DOHH2 (cell line): ENCODE measurements around the gene SRBD1.

Source experiments
- H3F3A ChIP-seq: fragments of 200-600 bp; sonication (generic), shearing (Covaris generic); 2 replicates; pipeline ENCODE4 v1.6.0; 2016; ENCODE audit warnings: antibody characterized with exemption, mild to moderate bottlenecking; ENCODE audit not compliant: control insufficient read depth, insufficient read depth
- H3K27ac ChIP-seq: fragments of 200-600 bp; sonication (generic); 2 replicates; pipeline ENCODE4 v1.5.1; 2014; ENCODE audit warnings: low read depth, mild to moderate bottlenecking, low read length, moderate library complexity
- H3K27me3 ChIP-seq: fragments of 200-600 bp; sonication (generic); 2 replicates; pipeline ENCODE4 v1.6.1; 2014; ENCODE audit warnings: mild to moderate bottlenecking, low read length, mixed read lengths; ENCODE audit not compliant: control insufficient read depth
- H3K36me3 ChIP-seq: fragments of 200-600 bp; sonication (generic); 2 replicates; pipeline ENCODE4 v1.6.1; 2014; ENCODE audit warnings: mild to moderate bottlenecking, low read length, moderate library complexity, mixed read lengths; ENCODE audit not compliant: control insufficient read depth
- H3K4me1 ChIP-seq: fragments of 200-600 bp; sonication (generic); 2 replicates; pipeline ENCODE4 v1.6.1; 2014; ENCODE audit warnings: mild to moderate bottlenecking, low read length, mixed read lengths; ENCODE audit not compliant: control insufficient read depth
- H3K4me2 ChIP-seq: fragments of 200-600 bp; sonication (generic); 2 replicates; pipeline ENCODE4 v1.6.0; 2014; ENCODE audit warnings: mild to moderate bottlenecking, low read length, moderate library complexity
- H3K4me3 ChIP-seq: fragments of 200-600 bp; sonication (generic); 2 replicates; pipeline ENCODE4 v1.5.1; 2014; ENCODE audit warnings: mild to moderate bottlenecking, low read length, mixed read lengths
- H3K79me2 ChIP-seq: fragments of 200-600 bp; sonication (generic); 2 replicates; pipeline ENCODE4 v1.6.1; 2014; ENCODE audit warnings: mild to moderate bottlenecking, low read length, mixed read lengths; ENCODE audit not compliant: control insufficient read depth
- H3K9me2 ChIP-seq: fragments of 200-600 bp; sonication (generic); replicated peaks from 2 replicates; pipeline ENCODE4 v1.6.1; 2014; ENCODE audit warnings: mild to moderate bottlenecking, low read length, mixed read lengths; ENCODE audit not compliant: control insufficient read depth
- H3K9me3 ChIP-seq: fragments of 200-600 bp; sonication (generic); 2 replicates; pipeline ENCODE4 v1.6.1; 2014; ENCODE audit warnings: antibody characterized with exemption, low read length, mixed read lengths; ENCODE audit not compliant: control insufficient read depth, insufficient read depth
- H4K20me1 ChIP-seq: fragments of 200-600 bp; sonication (generic); 2 replicates; pipeline ENCODE4 v1.6.0; 2014; ENCODE audit warnings: low read depth, mild to moderate bottlenecking, antibody characterized with exemption, low read length, moderate library complexity; ENCODE audit not compliant: control insufficient read depth, insufficient read depth
- EZH2phosphoT487 ChIP-seq: fragments of 200-600 bp; sonication (generic); IDR thresholded peaks from 2 replicates; pipeline ENCODE4 v1.6.1; 2017; ENCODE audit warnings: borderline replicate concordance, mild to moderate bottlenecking, antibody characterized with exemption, low read length, moderate library complexity, mixed read lengths
- TF ChIP-seq, protein P1 (sequence below): fragments of 200-600 bp; sonication (generic); IDR thresholded peaks from one replicate; pipeline ENCODE4 v1.5.1; 2014; ENCODE audit warnings: antibody characterized with exemption, mild to moderate bottlenecking, low read depth, low read length; ENCODE audit not compliant: poor library complexity, severe bottlenecking

Gene SRBD1

DNA sequence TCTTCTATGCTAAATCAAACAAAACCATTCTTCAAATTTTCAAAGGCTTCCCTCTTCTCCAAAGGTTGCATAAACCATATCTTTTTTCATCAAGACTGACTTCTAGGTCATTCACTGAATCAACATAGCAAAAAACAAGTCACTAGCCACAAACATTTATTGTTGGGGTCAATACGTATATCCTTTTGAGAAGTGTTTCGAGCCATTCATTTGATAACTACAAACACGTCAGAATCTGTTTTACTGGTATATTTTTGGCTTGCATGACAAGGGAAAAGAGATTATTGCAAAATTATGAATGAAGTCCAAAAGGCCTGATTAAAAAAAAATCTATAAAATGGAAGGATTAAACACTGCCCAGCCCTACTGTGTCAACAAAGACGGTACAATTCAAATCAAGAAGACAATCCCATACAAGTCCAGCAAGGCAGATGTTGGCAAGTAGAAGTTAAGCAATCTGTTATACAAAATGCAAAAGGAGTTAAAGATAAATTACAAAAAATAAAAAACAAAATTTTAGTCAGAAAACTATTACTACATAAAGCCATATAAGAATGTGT lies 222.4 kb downstream of the SRBD1 start:
- H3K4me2 ChIP-seq, result no peak overlapping the region
- no peaks in the 10 kb centered on the region for H3K4me1 ChIP-seq
- H3F3A ChIP-seq, result no peaks in the 10 kb centered on the region
- H3K27ac ChIP-seq, result no peak overlapping the region
- no peaks in the 10 kb centered on the region for H3K27me3 ChIP-seq
- no peaks in the 10 kb centered on the region for H3K9me2 ChIP-seq
- H3K9me3 ChIP-seq, result no peaks in the 10 kb centered on the region
- no peak overlapping the region for H3K4me3 ChIP-seq
- H4K20me1 ChIP-seq, result no peaks in the 10 kb centered on the region
- no peak for TF ChIP-seq EZH2phosphoT487
- TF ChIP-seq, protein P1, sequence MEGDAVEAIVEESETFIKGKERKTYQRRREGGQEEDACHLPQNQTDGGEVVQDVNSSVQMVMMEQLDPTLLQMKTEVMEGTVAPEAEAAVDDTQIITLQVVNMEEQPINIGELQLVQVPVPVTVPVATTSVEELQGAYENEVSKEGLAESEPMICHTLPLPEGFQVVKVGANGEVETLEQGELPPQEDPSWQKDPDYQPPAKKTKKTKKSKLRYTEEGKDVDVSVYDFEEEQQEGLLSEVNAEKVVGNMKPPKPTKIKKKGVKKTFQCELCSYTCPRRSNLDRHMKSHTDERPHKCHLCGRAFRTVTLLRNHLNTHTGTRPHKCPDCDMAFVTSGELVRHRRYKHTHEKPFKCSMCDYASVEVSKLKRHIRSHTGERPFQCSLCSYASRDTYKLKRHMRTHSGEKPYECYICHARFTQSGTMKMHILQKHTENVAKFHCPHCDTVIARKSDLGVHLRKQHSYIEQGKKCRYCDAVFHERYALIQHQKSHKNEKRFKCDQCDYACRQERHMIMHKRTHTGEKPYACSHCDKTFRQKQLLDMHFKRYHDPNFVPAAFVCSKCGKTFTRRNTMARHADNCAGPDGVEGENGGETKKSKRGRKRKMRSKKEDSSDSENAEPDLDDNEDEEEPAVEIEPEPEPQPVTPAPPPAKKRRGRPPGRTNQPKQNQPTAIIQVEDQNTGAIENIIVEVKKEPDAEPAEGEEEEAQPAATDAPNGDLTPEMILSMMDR, result no peak
- no peaks in the 10 kb centered on the region for H3K36me3 ChIP-seq
- no peaks in the 10 kb centered on the region for H3K79me2 ChIP-seq

DNA sequence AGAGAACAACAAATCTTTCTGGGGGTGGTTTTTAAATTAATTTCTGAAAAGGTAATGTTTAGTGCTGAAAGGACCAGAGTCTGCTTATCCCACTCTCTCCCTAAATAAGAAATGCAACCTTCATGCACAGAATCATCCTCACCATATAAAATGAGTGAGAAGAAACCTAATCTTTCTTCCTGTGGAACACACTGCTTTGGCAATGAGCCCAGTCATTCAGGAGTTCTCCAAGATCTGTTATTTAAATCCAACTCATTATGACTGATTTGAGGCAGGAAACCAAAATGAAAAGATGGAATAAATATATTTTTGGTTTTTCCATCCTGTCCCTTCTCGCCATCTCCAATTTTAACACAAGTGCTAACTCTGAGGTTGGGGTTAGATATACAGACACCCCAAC lies 228.3 kb downstream of the SRBD1 start:
- Histone ChIP-seq H3F3A (no peaks in the 10 kb centered on the region), H3K27me3 (no peaks in the 10 kb centered on the region)
- TF ChIP-seq EZH2phosphoT487, result no peak
- TF ChIP-seq, protein P1, result no peak

DNA sequence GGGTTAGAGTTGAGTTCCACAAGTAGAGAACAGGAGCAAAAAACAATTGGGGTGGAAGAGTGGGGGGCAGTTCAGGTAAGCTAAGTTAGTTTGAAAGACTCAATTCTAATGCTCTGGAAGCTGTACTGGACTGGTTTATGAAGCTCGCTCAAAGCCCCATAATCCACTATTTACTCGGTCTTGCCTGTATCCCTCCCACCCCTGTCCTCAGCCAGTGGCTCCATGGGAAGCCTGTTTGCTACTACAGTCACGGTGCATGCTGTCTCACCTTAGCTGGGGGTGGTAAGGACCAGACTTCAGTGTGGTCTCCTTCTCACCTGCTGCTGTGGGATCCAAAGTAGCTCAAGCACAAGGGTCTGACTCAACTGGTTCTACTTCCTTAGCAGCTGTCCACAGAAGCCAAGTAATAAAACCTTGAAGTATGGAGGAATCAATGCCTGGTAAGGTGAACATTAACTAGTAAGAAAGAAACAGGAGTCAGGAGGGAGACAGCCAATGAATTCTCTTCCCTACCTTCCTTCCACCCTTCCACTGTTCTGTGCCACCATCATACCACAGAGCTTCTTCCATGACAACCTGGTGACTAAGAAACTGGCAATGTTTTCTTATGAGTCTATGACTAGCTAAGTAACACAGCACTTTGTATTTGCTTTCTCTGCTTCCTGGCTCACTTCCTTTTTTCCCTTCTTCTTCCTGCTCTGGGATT lies 230.8 kb downstream of the SRBD1 start:
- H3K36me3 ChIP-seq, result no peaks in the 10 kb centered on the region
- H3K27ac ChIP-seq, result no peak overlapping the region
- no peaks in the 10 kb centered on the region for H3K79me2 ChIP-seq
- no peaks in the 10 kb centered on the region for H3K9me3 ChIP-seq
- H3K4me1 ChIP-seq, result no peaks in the 10 kb centered on the region
- no peaks in the 10 kb centered on the region for H3F3A ChIP-seq
- no peak overlapping the region for H3K4me3 ChIP-seq
- TF ChIP-seq, protein P1, result no peak
- TF ChIP-seq EZH2phosphoT487, result no peak
- H4K20me1 ChIP-seq, result no peaks in the 10 kb centered on the region
- no peak overlapping the region for H3K4me2 ChIP-seq
- no peaks in the 10 kb centered on the region for H3K27me3 ChIP-seq
- no peaks in the 10 kb centered on the region for H3K9me2 ChIP-seq

More for the DNA sequence above, 228.3 kb downstream of the SRBD1 start:
- no peak overlapping the region for H3K4me2 ChIP-seq
- H3K4me3 ChIP-seq, result no peak overlapping the region
- no peaks in the 10 kb centered on the region for H3K9me2 ChIP-seq
- H3K27ac ChIP-seq, result no peak overlapping the region
- no peaks in the 10 kb centered on the region for H3K79me2 ChIP-seq
- H3K4me1 ChIP-seq, result no peaks in the 10 kb centered on the region
- no peaks in the 10 kb centered on the region for H3K36me3 ChIP-seq
- H3K9me3 ChIP-seq, result no peaks in the 10 kb centered on the region
- no peaks in the 10 kb centered on the region for H4K20me1 ChIP-seq
